Keratinocyte (primary cell): ENCODE measurements around the gene ESRRB. TPM values are rescaled to one million over a fixed set of nuclear protein-coding genes. Genes with fewer than 3 reads are reported as not detected.

ENCODE experiments used
- DNase-seq: peaks from one replicate; pipeline ENCODE4 v3.0.0-alpha.2; 2011; ENCODE audit warnings: low read depth, missing footprints, low spot score
- FAIRE-seq: peaks from 2 replicates; lab custom pipeline; 2011; peaks lifted over from hg19 to GRCh38; lab: Jason Lieb, UNC
- H2AFZ ChIP-seq: 2 replicates; pipeline ENCODE4 v1.6.0; 2012; ENCODE audit warnings: low read length, control low read depth, inconsistent platforms; ENCODE audit not compliant: control insufficient read depth
- H3K27ac ChIP-seq: 2 replicates; pipeline ENCODE4 v1.5.1; 2011; ENCODE audit warnings: low read length; ENCODE audit not compliant: control insufficient read depth, insufficient read depth
- H3K27me3 ChIP-seq: 3 replicates; pipeline ENCODE4 v1.6.0; 2011; ENCODE audit warnings: low read length; ENCODE audit not compliant: control insufficient read depth, insufficient read depth; ENCODE audit errors: extremely low read depth
- H3K36me3 ChIP-seq, 2 experiments: 2 replicates in 1 of 2; 3 replicates in 1 of 2; pipeline ENCODE4 v1.5.1; 2011; ENCODE audit warnings: low read length in 2 of 2, mild to moderate bottlenecking in 1 of 2; ENCODE audit not compliant: control insufficient read depth in 2 of 2, insufficient read depth in 2 of 2; ENCODE audit errors: extremely low read depth in 1 of 2
- H3K4me1 ChIP-seq: 3 replicates; pipeline ENCODE4 v1.5.1; 2011; ENCODE audit warnings: low read length; ENCODE audit not compliant: control insufficient read depth, insufficient read depth; ENCODE audit errors: extremely low read depth
- H3K4me2 ChIP-seq: 3 replicates; pipeline ENCODE4 v1.6.0; 2011; ENCODE audit warnings: low read depth, low read length; ENCODE audit not compliant: control insufficient read depth, insufficient read depth; ENCODE audit errors: extremely low read depth
- H3K4me3 ChIP-seq, 3 experiments: fragments of 200-600 bp in 1 of 3; sonication (generic) in 1 of 3; 2 replicates in 2 of 3; 3 replicates in 1 of 3; pipeline ENCODE4 v1.5.1; 2011 to 2016; ENCODE audit warnings: low read length in 3 of 3, mild to moderate bottlenecking in 3 of 3, control low read depth in 2 of 3, inconsistent platforms in 1 of 3, low read depth in 1 of 3, mixed read lengths in 1 of 3, mixed run types in 1 of 3, moderate library complexity in 1 of 3; ENCODE audit not compliant: control insufficient read depth in 2 of 3, insufficient read depth in 2 of 3; ENCODE audit errors: extremely low read depth in 1 of 3
- H3K79me2 ChIP-seq: 2 replicates; pipeline ENCODE4 v1.6.0; 2012; ENCODE audit warnings: low read length; ENCODE audit not compliant: control insufficient read depth, insufficient read depth
- H3K9ac ChIP-seq: 3 replicates; pipeline ENCODE4 v1.6.0; 2011; ENCODE audit warnings: low read length; ENCODE audit not compliant: control insufficient read depth, insufficient read depth; ENCODE audit errors: extremely low read depth
- H3K9me1 ChIP-seq: 3 replicates; pipeline ENCODE4 v1.6.0; 2011; ENCODE audit warnings: low read length; ENCODE audit not compliant: control insufficient read depth, insufficient read depth; ENCODE audit errors: extremely low read depth
- H3K9me3 ChIP-seq: 2 replicates; pipeline ENCODE4 v1.5.1; 2012; ENCODE audit warnings: low read depth, low read length; ENCODE audit not compliant: control insufficient read depth
- H4K20me1 ChIP-seq: 3 replicates; pipeline ENCODE4 v1.6.0; 2011; ENCODE audit warnings: low read length; ENCODE audit not compliant: control insufficient read depth, insufficient read depth; ENCODE audit errors: extremely low read depth
- CTCF ChIP-seq, 3 experiments: IDR thresholded peaks in 1 of 3; conservative IDR thresholded peaks in 1 of 3; optimal IDR thresholded peaks in 1 of 3; 2 replicates in 2 of 3; 3 replicates in 1 of 3; pipeline versions ENCODE3 to v1.5.1; 2011; ENCODE audit warnings: low read length in 3 of 3, mild to moderate bottlenecking in 3 of 3, moderate library complexity in 2 of 3, control low read depth in 1 of 3, inconsistent platforms in 1 of 3; ENCODE audit not compliant: insufficient read depth in 2 of 3; ENCODE audit errors: extremely low read depth in 1 of 3
- EZH2 ChIP-seq: IDR thresholded peaks from one replicate; pipeline ENCODE4 v1.6.1; 2012; ENCODE audit warnings: inconsistent platforms, mild to moderate bottlenecking, low read length, moderate library complexity
- dilution Hi-C: fragments of 300-500 bp; cut with MboI; formaldehyde crosslinking; loops from one replicate; pipeline ENCODE4 v1.7.0; 2020; ENCODE audit warnings: low sequenced_read_pairs; ENCODE audit not compliant: extremely low pct_ligation_motif_present
- polyA plus RNA-seq, 5 experiments: library from polyadenylated mRNA; depleted of rRNA in 3 of 5; stranded (reverse) in 3 of 5; stranded (forward) in 1 of 5; unstranded in 1 of 5; fragments of >200 nt; gene quantifications; 1 replicate in 1 of 5; 2 replicates in 3 of 5; 3 replicates in 1 of 5; pipeline versions ENCODE4 v1.2.1 to v1.2.3, GENCODE V29; 2011 to 2012; ENCODE audit warnings: missing spikeins in 2 of 5, low read depth in 1 of 5, low replicate concordance in 1 of 5

ESRRB gene
- polyA plus RNA-seq, 1 donor (not counting 4 experiments of a cell fraction or from before 2014, with no cell fraction given) = 0.01 TPM

- no peak overlapping the region for H3K4me3 ChIP-seq
- H4K20me1 ChIP-seq = no peaks in the 10 kb centered on the region
- dilution Hi-C loops = no loop called here
- peaks cover 2% of the 10 kb centered on the region for H3K9me1 ChIP-seq
- H3K27ac ChIP-seq = no peak overlapping the region
- H3K36me3 ChIP-seq = no peaks in the 10 kb centered on the region
- DNase-seq (no peak), FAIRE-seq (no peak)
- TF ChIP-seq CTCF (optimal IDR thresholded peaks at IDR 0.05 in 1 of 3, IDR thresholded peaks at IDR 0.05 in 1 of 3, conservative IDR thresholded peaks at IDR 0.05 in 1 of 3; ENCODE audit: extremely low read depth in 1 of 3, insufficient read depth in 2 of 3, low read length in 3 of 3) = no peak
- no peak for TF ChIP-seq EZH2
- H3K79me2 ChIP-seq = no peaks in the 10 kb centered on the region
- H3K4me2 ChIP-seq = no peak overlapping the region
- H3K27me3 ChIP-seq = peaks cover 6% of the 10 kb centered on the region
- H3K4me1 ChIP-seq = peaks cover 12% of the 10 kb centered on the region
- H2AFZ ChIP-seq = no peak overlapping the region
- no peak overlapping the region for H3K9ac ChIP-seq
- no peaks in the 10 kb centered on the region for H3K9me3 ChIP-seq
Measured at GRCh38 chr14:76389841-76390240, 13.9 kb downstream of the ESRRB start.

- Histone ChIP-seq H3K27ac (no peak overlapping the region), H3K9ac (no peak overlapping the region), H3K4me1 (peaks cover 12% of the 10 kb centered on the region), H2AFZ (no peak overlapping the region), H3K9me1 (peaks cover 2% of the 10 kb centered on the region), H3K4me3 (no peak overlapping the region), H3K36me3 (no peaks in the 10 kb centered on the region), H3K79me2 (no peaks in the 10 kb centered on the region), H3K4me2 (no peak overlapping the region), H4K20me1 (no peaks in the 10 kb centered on the region), H3K9me3 (no peaks in the 10 kb centered on the region), H3K27me3 (peaks cover under 1% of the 10 kb centered on the region)
- dilution Hi-C loops = no loop called here
- DNase-seq (no peak), FAIRE-seq (no peak)
- TF ChIP-seq CTCF (optimal IDR thresholded peaks at IDR 0.05 in 1 of 3, IDR thresholded peaks at IDR 0.05 in 1 of 3, conservative IDR thresholded peaks at IDR 0.05 in 1 of 3; ENCODE audit: extremely low read depth in 1 of 3, insufficient read depth in 2 of 3, low read length in 3 of 3) (no peak), EZH2 (no peak)
Measured at GRCh38 chr14:76390621-76391020, 14.7 kb downstream of the ESRRB start.
